RWPE2 (cell line): Measurements from ENCODE around the gene OGT.

Experiments used
- ATAC-seq: fragments of 200-7000 bp; cut with Tn5 transposase; 3 replicates; pipeline ENCODE4 v1.9.1; 2021; ENCODE audit warnings: low read depth
- DNase-seq: peaks from one replicate; pipeline ENCODE4 v3.0.0-alpha.2; 2020; ENCODE audit warnings: low spot score
- H3K27ac ChIP-seq: fragments of 450-650 bp; 2 replicates; pipeline ENCODE4 v1.5.1; 2017; ENCODE audit warnings: mild to moderate bottlenecking; ENCODE audit not compliant: poor library complexity, severe bottlenecking
- H3K27me3 ChIP-seq: fragments of 250-450 bp; sonication (Bioruptor Pico); 2 replicates; pipeline ENCODE4 v1.5.1; 2021; ENCODE audit warnings: mild to moderate bottlenecking, moderate library complexity; ENCODE audit not compliant: insufficient read depth, poor library complexity, severe bottlenecking
- H3K36me3 ChIP-seq: fragments of 250-450 bp; sonication (Bioruptor Pico); 2 replicates; pipeline ENCODE4 v1.5.1; 2020; ENCODE audit warnings: low read depth, mild to moderate bottlenecking, moderate library complexity
- H3K4me1 ChIP-seq: fragments of 250-450 bp; sonication (Bioruptor Pico); 2 replicates; pipeline ENCODE4 v1.5.1; 2021; ENCODE audit warnings: mild to moderate bottlenecking, moderate library complexity; ENCODE audit not compliant: insufficient read depth, poor library complexity, severe bottlenecking
- H3K4me3 ChIP-seq: fragments of 250-450 bp; sonication (Bioruptor Pico); 2 replicates; pipeline ENCODE4 v1.5.1; 2021; ENCODE audit warnings: mild to moderate bottlenecking, moderate library complexity; ENCODE audit not compliant: severe bottlenecking
- H3K9me3 ChIP-seq: fragments of 250-450 bp; sonication (Bioruptor Pico); 2 replicates; pipeline ENCODE4 v1.5.1; 2021; ENCODE audit warnings: mild to moderate bottlenecking, moderate library complexity; ENCODE audit not compliant: severe bottlenecking
- CTCF ChIP-seq: fragments of 450-650 bp; IDR thresholded peaks from one replicate; pipeline ENCODE4 v1.5.1; 2017; ENCODE audit warnings: mild to moderate bottlenecking, moderate library complexity; ENCODE audit not compliant: poor library complexity, severe bottlenecking

Gene OGT

GRCh38 chrX:71514367-71515037, 18.4 kb upstream of the OGT start:
- no peak overlapping the region for H3K4me3 ChIP-seq
- DNase-seq (no peak), ATAC-seq (no peak)
- TF ChIP-seq CTCF: no peak
- H3K9me3 ChIP-seq: no peaks in the 10 kb centered on the region
- no peaks in the 10 kb centered on the region for H3K36me3 ChIP-seq
- no peak overlapping the region for H3K27ac ChIP-seq
- no peaks in the 10 kb centered on the region for H3K27me3 ChIP-seq
- H3K4me1 ChIP-seq: no peaks in the 10 kb centered on the region

GRCh38 chrX:71515038-71515396, 17.9 kb upstream of the OGT start:
- ATAC-seq: 0 out of 3 replicates have a peak, but pooled peaks have one; percentile 10

GRCh38 chrX:71525316-71525715, 7.6 kb upstream of the OGT start:
- H3K36me3 ChIP-seq: no peaks in the 10 kb centered on the region
- no peak overlapping the region for H3K4me3 ChIP-seq
- H3K9me3 ChIP-seq: no peaks in the 10 kb centered on the region
- no peaks in the 10 kb centered on the region for H3K4me1 ChIP-seq
- TF ChIP-seq CTCF: no peak
- no peaks in the 10 kb centered on the region for H3K27me3 ChIP-seq
- DNase-seq (no peak), ATAC-seq (no peak)
- H3K27ac ChIP-seq: no peak overlapping the region

More at GRCh38 chrX:71515038-71515396, 17.9 kb upstream of the OGT start:
- no peaks in the 10 kb centered on the region for H3K4me1 ChIP-seq
- no peaks in the 10 kb centered on the region for H3K9me3 ChIP-seq
- no peak overlapping the region for H3K4me3 ChIP-seq
- TF ChIP-seq CTCF: no peak
- no peaks in the 10 kb centered on the region for H3K27me3 ChIP-seq
- no peak overlapping the region for H3K27ac ChIP-seq
- no peaks in the 10 kb centered on the region for H3K36me3 ChIP-seq
- DNase-seq: no peak

- no peak for TF ChIP-seq CTCF
Measured at GRCh38 chrX:71532078-71532752, 689 bp upstream of the OGT start.

GRCh38 chrX:71533516-71533850, 579 bp downstream of the OGT start:
- Histone ChIP-seq H3K27me3 (no peaks in the 10 kb centered on the region), H3K4me3 (peak overlapping the region; percentile 80), H3K9me3 (no peaks in the 10 kb centered on the region), H3K36me3 (peaks cover 21% of the 10 kb centered on the region), H3K4me1 (peaks cover 6% of the 10 kb centered on the region), H3K27ac (peak overlapping the region; percentile 69)
- TF ChIP-seq CTCF: no peak
- ATAC-seq (no peak), DNase-seq (no peak)

More at GRCh38 chrX:71532078-71532752, 689 bp upstream of the OGT start:
- H3K9me3 ChIP-seq: no peaks in the 10 kb centered on the region
- peaks cover 8% of the 10 kb centered on the region for H3K36me3 ChIP-seq
- no peaks in the 10 kb centered on the region for H3K27me3 ChIP-seq
- H3K4me3 ChIP-seq: peak overlapping the region; percentile 80
- H3K27ac ChIP-seq: peak overlapping the region; percentile 69
- ATAC-seq (peak; percentile 24), DNase-seq (no peak)
- H3K4me1 ChIP-seq: peaks cover 6% of the 10 kb centered on the region
